ENCODE data around the gene FMOD.
"Not testable (repeated sequence)": the region's sequence is repeated elsewhere in the genome, so short reads cannot be mapped to it uniquely, and the experiment has no call there.

The FMOD gene

GRCh38 chr1:203325026-203325417 is 25.9 kb downstream of the FMOD start:
- no peak for DNase-seq

- no peak for DNase-seq
Measured at GRCh38 chr1:203324105-203325025, 26.6 kb downstream of the FMOD start.

GRCh38 chr1:203323587-203323986 is 27.3 kb downstream of the FMOD start:
- DNase-seq, result no peak

- DNase-seq, result no peak
Measured at GRCh38 chr1:203322500-203323179, 28.3 kb downstream of the FMOD start.

GRCh38 chr1:203321273-203322052 is 29.5 kb downstream of the FMOD start:
- DNase-seq, result peak; percentile 73

- peak; percentile 83 for DNase-seq
Measured at GRCh38 chr1:203320591-203321272, 30.2 kb downstream of the FMOD start.

GRCh38 chr1:203318229-203318517 is 32.7 kb downstream of the FMOD start:
- DNase-seq, result no peak

- no peak for DNase-seq
Measured at GRCh38 chr1:203317429-203318228, 33.3 kb downstream of the FMOD start.

- no peak for DNase-seq
Measured at GRCh38 chr1:203316626-203317093, 34.3 kb downstream of the FMOD start.

- not testable (repeated sequence) for DNase-seq
Measured at GRCh38 chr1:203314025-203314759, 36.7 kb downstream of the FMOD start.

GRCh38 chr1:203311368-203312301 is 39.3 kb downstream of the FMOD start:
- no peak for DNase-seq

GRCh38 chr1:203308923-203309331 is 42.0 kb downstream of the FMOD start:
- no peak for DNase-seq

- no peak for DNase-seq
Measured at GRCh38 chr1:203308328-203308922, 42.5 kb downstream of the FMOD start.

GRCh38 chr1:203307641-203308126 is 43.2 kb downstream of the FMOD start:
- DNase-seq, result no peak

GRCh38 chr1:203306965-203307541 is 43.9 kb downstream of the FMOD start:
- no peak for DNase-seq

GRCh38 chr1:203306089-203306964 is 44.6 kb downstream of the FMOD start:
- DNase-seq, result no peak

GRCh38 chr1:203305809-203306088 is 45.2 kb downstream of the FMOD start:
- DNase-seq, result no peak
